ENCODE measurements around the gene SCD5. TPM values are rescaled to one million over a fixed set of nuclear protein-coding genes. Genes with fewer than 3 reads are reported as not detected.

SCD5 gene
- polyA plus RNA-seq, 1 donor from 2014 or later, result not detected

DNA sequence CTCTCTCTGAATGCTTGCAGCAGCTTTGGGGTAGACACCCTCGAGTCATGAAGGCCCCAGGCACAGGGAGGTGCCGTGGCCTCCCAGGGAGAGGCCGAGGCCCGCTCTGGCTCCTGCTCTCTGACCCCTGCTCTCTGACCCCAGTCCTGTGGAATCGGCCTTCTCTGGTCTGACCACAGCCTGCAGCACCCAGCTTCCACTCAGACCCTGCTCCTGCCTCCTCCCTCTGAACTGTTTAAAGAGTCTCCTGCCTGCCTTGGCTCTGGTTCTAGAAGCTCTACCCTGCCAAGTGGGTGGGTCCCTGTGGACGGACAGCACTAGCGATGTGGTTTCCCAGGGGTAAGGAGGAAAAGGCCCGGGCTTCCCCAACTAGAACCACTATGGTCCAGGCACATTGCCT, 158.6 kb downstream of the SCD5 start:
- Mint-ChIP-seq H3K27ac (no peak overlapping the region), H3K36me3 (no peaks in the 10 kb centered on the region), H3K9me3 (peaks cover 0 to 2% (median 0%) of the 10 kb centered on the region in 3 donors), H3K27me3 (peaks cover 6% of the 10 kb centered on the region), H3K4me1 (no peaks in the 10 kb centered on the region), H3K4me3 (no peak overlapping the region)

DNA sequence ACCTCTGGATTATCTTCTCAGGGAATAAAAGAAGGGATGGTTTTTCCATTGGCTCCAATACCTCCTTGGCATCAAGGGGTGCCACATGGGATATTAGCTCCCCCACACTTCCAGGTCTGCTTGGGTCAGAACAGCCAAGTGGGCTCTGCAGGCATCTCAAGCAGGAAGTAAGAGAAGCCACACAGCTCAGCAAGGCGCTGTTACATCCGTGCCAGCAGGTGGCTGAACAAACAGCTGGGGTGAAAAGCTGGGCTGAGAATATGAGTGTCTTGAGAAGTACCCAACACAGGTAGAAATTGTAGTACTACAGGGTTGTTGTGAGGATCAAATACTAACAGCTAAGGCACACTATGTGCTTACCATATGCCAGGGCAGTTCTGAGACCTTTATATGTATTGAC, 160.1 kb downstream of the SCD5 start:
- Mint-ChIP-seq H3K27ac (no peak overlapping the region), H3K27me3 (peaks cover 5% of the 10 kb centered on the region), H3K4me3 (no peak overlapping the region), H3K36me3 (peaks cover 2% of the 10 kb centered on the region), H3K4me1 (no peaks in the 10 kb centered on the region), H3K9me3 (peaks cover 0 to 2% (median 0%) of the 10 kb centered on the region in 3 donors)

DNA sequence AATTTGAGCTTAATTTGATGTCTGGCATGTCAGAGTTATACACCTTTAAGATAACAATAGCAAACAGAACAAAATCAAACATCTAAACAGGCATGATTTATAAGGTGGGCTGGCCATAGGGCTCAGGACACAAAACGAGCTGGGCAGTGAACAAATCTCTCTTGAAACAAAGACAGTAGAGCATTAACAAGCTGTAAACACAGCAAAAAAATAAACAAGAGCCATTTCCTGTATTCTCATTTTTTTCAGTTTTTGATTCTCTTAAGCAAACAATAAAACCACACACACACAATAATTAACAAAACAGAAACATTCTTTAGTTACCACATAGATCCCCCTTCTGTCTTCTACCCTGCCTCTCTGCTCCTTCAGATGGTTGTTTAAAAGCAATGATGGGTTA, 168.5 kb downstream of the SCD5 start:
- Mint-ChIP-seq H3K4me3 (no peak overlapping the region), H3K27ac (no peak overlapping the region), H3K4me1 (no peaks in the 10 kb centered on the region), H3K27me3 (no peaks in the 10 kb centered on the region), H3K36me3 (peaks cover 4% of the 10 kb centered on the region), H3K9me3 (peaks cover 0 to 4% (median 4%) of the 10 kb centered on the region in 3 donors)

DNA sequence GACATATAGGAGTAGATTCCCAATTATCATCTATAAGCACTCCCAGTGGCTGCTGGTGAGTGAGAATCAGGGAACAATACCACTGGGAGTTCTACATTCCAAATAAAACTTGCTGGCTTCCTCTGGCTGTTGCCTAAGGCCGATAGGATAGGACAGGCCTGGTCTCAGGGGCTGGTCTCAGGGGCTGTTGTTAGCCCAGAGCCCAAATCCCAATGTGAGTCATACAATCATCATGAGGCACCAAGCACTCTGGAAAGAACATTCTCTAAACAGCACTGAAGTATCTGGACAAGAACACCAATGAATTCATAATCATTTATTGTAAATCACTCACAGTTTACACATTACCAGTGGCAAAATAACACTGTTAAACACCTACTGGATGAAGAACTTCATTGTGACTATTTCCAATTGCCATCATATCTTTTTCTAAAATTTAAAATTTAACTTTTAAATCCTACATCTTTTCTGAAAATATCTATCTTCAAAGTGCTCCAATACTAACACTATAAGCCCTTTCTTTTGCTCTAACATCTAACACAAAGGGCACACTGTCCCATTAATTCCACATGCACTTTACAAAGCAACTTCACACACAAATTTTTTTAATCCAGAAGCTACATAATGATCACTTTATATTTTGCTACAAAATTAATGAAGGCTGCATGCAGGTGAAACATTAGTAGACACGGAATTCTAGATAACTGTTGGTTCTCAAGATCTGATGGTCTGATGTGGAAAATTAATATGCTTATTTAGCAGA, 169.2 kb downstream of the SCD5 start:
- Mint-ChIP-seq H3K9me3 (peaks cover 0 to 4% (median 4%) of the 10 kb centered on the region in 3 donors), H3K4me3 (no peak overlapping the region), H3K27me3 (no peaks in the 10 kb centered on the region), H3K4me1 (no peaks in the 10 kb centered on the region), H3K27ac (no peak overlapping the region), H3K36me3 (peaks cover 3% of the 10 kb centered on the region)

DNA sequence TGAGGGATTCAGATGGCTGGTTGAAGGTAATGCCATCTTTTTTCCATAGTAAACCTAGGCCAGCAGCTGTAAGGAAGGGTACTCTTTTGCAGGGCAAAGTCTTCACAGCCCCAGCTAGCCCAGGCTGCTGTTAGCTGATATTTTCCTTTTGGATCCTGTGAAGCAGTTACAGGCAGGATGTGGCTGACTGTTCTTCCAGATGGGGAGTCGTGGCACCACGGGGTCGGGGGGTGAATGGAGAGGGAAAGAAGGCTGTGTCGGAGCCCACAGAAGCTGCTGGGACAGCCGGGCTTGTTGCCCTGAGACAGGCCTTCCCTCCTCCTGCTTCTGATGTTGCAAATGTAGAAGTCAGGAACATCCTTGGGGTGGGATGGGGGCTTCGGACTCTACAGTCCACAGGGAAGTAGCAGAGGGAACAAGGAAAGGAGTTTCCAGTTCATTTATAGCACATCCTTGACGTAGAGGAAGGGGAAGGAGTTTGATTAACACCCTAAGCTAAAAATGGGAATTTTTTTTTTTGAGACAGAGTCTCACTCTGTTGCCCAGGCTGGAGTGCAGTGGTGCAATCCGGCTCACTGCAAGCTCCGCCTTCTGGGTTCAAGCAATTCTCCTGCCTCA, 172.2 kb downstream of the SCD5 start:
- H3K27ac Mint-ChIP-seq, result no peak overlapping the region
- H3K9me3 Mint-ChIP-seq, result no peaks in the 10 kb centered on the region
- no peak overlapping the region for H3K4me3 Mint-ChIP-seq
- no peaks in the 10 kb centered on the region for H3K36me3 Mint-ChIP-seq
- H3K4me1 Mint-ChIP-seq, result no peaks in the 10 kb centered on the region
- H3K27me3 Mint-ChIP-seq, result no peaks in the 10 kb centered on the region

DNA sequence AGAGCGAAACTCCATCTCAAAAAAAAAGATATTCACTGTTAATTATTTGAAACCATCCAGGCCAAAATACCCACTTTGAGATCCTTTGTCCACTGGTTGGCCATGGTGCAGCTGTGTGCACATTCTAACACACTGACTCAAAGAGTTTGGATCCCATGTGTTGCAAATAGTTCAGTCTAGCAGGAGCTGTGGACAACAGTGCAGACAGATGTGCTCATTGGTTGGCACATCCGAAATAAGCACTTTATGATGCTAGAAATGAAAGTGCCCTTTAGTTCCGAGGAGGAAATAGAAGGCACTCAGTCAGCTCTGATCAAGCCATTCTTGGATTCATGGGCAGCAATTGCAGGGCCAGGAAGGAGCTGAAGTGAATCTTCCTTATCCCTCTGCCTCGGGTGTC, 173.8 kb downstream of the SCD5 start:
- Mint-ChIP-seq H3K4me3 (no peak overlapping the region), H3K4me1 (no peaks in the 10 kb centered on the region), H3K27ac (no peak overlapping the region), H3K9me3 (no peaks in the 10 kb centered on the region), H3K27me3 (no peaks in the 10 kb centered on the region), H3K36me3 (no peaks in the 10 kb centered on the region)

DNA sequence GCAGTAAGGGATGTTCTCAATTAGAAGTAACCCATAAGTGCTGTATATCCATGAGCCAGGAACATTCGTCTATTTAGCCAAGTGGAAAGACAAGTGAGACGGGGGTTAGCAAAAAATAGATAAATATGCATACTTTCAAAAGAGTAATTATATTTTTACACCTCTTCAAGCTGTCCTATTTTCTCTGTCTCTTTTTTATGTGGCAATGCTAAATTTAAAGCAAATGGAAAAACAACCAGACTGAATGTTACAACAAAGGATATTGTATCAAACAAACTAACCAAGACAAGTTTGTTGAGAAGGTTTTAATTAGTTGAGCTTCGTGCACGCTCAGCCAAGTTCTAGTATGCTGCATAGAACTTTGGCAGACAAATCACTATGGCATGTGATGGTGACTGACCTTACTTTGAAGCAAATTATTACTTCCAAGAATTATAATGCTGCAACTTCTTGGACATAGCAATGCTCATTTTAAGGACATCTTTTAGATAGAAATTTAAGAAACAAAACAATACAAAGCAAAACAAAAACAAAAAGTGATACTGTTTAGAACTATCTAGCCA, 175.4 kb downstream of the SCD5 start:
- H3K9me3 Mint-ChIP-seq, result no peaks in the 10 kb centered on the region
- no peak overlapping the region for H3K27ac Mint-ChIP-seq
- no peak overlapping the region for H3K4me3 Mint-ChIP-seq
- H3K36me3 Mint-ChIP-seq, result no peaks in the 10 kb centered on the region
- H3K27me3 Mint-ChIP-seq, result no peaks in the 10 kb centered on the region
- H3K4me1 Mint-ChIP-seq, result no peaks in the 10 kb centered on the region

DNA sequence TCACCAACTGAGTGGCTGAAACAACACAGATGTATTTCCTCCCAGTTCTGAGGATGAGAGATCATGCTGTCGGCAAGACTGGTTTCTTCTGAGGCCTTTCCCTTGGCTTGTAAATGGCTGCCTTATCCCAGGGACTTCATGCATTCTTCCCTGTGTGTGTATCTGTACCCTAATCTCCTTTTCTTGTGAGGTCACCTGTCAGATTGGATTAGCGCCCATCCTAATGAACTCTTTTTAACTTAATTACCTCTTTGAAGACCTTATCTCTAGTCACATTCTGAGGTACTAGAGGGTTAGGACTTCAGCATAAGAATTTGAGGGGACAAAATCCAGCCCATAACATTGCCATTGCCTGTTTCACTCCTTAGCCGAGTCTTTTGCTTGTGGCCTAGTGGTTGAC, 177.3 kb downstream of the SCD5 start:
- Mint-ChIP-seq H3K27ac (no peak overlapping the region), H3K36me3 (no peaks in the 10 kb centered on the region), H3K27me3 (no peaks in the 10 kb centered on the region), H3K4me1 (no peaks in the 10 kb centered on the region), H3K9me3 (no peaks in the 10 kb centered on the region), H3K4me3 (no peak overlapping the region)

DNA sequence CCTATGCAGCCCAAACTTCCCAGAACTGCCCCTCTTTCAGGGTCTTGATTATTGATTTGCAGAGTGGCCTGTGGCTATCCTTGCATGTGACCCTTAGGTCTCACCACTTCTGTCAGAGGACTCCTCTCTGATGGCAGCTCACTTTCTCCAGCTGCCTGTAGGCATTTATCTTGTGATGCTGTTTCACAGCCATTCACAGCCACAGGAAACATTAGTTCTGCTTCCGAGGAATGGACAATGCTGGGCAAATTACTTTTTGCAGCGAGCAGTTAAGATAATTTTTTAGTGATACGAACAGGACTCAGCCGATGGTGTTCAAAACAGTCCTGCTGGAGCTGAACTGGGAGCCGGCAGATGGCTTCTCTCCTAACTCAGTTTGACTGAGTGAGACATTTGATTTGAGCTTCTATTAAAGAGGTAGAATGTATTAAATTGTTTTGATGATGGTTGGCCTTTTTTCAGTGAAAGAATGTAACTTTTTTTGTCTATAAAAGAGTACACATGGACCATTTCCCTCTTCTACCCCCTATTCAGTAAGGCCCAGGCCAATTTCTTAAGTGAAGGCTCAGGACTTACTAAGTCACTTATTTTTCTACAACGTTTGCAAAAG, 178.4 kb downstream of the SCD5 start:
- Mint-ChIP-seq H3K4me1 (no peaks in the 10 kb centered on the region), H3K9me3 (no peaks in the 10 kb centered on the region), H3K36me3 (no peaks in the 10 kb centered on the region)

DNA sequence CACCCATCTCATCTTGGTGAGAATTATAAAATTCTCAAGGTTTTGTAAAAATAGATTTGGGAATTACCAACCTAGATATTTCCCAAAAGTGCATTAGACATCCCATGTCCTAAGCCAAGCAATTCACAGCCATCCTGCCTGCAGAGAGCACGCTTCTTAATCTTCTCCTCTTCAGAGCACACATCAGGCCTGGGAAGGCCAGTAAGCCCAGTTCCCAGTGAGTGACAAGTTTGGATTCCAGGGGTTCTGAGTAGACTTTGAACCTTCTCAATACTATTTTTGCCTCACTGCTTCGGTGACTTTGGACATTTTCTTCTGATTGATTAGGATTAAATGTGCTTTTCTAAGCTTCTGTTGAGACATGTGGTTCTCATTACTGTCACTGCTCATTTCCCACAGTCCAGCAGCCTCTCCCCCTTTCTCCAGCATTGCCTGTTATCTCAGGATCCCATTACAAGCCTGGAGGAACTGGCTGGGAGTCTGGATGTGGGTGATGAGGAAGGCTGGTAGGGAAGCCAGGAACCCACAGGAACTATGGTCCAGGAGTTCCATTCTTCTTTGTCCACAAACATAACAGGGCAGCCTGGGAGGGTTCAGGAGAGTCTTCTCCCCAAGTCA, 180.4 kb downstream of the SCD5 start:
- Mint-ChIP-seq H3K4me3 (no peak overlapping the region), H3K27me3 (no peaks in the 10 kb centered on the region), H3K36me3 (no peaks in the 10 kb centered on the region), H3K4me1 (no peaks in the 10 kb centered on the region), H3K9me3 (no peaks in the 10 kb centered on the region), H3K27ac (no peak overlapping the region)

More for the DNA sequence above, 178.4 kb downstream of the SCD5 start:
- no peak overlapping the region for H3K4me3 Mint-ChIP-seq
- no peak overlapping the region for H3K27ac Mint-ChIP-seq
- H3K27me3 Mint-ChIP-seq, result no peaks in the 10 kb centered on the region

DNA sequence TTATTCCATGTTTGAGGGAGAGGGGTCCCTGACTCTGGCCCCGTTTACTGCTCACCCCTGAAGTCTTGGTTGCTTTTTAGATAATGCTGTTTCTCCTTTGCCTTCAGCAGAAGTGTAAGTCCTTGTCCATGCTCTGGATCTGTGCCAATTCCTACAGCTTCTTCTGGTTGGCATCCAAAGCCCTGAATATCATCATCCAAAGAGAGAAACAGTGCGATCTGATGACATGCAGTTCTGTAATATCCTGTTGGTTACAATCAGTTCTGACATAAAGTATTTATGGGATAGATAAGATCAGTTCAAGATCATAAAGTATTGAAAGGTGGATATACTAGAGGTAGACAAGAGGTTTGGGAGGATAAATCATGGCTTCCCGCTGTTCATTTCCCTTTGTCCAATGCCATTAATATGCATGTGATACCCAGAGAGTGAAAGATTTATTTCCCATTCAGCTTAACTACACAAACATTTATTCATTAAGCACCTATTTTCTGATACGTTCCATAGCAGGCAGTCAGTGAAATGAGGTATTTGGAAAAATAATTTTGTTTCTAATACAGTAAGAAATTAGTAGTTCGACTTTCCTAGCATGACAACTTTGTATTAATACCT, 183.7 kb downstream of the SCD5 start:
- Mint-ChIP-seq H3K9me3 (no peaks in the 10 kb centered on the region), H3K27me3 (no peaks in the 10 kb centered on the region), H3K36me3 (no peaks in the 10 kb centered on the region), H3K27ac (no peak overlapping the region), H3K4me3 (no peak overlapping the region), H3K4me1 (no peaks in the 10 kb centered on the region)

DNA sequence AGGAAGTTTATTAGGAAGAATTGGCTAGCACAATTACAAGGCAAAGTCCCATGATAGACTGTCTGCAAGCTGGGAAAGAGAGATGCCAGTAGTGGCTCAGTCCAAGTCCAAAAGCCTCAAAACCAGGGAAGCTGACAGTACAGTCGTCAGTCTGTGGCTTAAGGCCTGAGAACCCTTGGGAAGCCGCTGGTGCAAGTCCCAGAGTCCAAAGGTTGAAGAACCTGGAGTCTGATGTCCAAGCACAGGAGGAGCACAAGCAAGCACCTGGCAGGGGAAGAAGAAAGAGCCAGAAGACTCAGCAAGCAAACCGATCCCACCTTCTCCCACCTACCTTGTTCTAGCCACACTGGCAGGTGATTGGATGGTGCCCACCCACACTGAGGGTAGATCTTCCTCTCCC, 185.5 kb downstream of the SCD5 start:
- H3K4me1 Mint-ChIP-seq, result no peaks in the 10 kb centered on the region
- no peak overlapping the region for H3K4me3 Mint-ChIP-seq
- H3K27me3 Mint-ChIP-seq, result no peaks in the 10 kb centered on the region
- H3K36me3 Mint-ChIP-seq, result no peaks in the 10 kb centered on the region
- no peaks in the 10 kb centered on the region for H3K9me3 Mint-ChIP-seq
- H3K27ac Mint-ChIP-seq, result no peak overlapping the region

DNA sequence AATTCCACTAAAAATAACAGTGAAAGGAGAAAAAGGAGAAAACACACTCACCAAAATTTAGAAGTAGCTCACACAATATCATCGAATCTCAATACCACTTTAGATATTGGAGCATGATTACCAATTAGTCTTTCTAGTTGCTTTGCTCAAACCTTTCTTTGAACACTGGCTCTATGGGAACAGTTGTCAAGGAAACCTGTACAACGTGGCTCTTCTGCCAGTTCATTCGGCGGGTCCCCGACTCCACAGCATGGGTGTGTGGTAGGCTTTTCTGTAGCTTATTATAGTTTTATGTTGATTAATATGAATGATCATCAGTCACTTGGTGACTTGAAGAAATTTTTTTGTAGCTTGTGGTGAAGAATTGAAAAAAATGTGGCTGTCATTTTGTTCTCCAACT, 186.6 kb downstream of the SCD5 start:
- no peaks in the 10 kb centered on the region for H3K4me1 Mint-ChIP-seq
- H3K9me3 Mint-ChIP-seq, result no peaks in the 10 kb centered on the region
- no peaks in the 10 kb centered on the region for H3K36me3 Mint-ChIP-seq
- no peaks in the 10 kb centered on the region for H3K27me3 Mint-ChIP-seq
- no peak overlapping the region for H3K27ac Mint-ChIP-seq
- H3K4me3 Mint-ChIP-seq, result no peak overlapping the region

DNA sequence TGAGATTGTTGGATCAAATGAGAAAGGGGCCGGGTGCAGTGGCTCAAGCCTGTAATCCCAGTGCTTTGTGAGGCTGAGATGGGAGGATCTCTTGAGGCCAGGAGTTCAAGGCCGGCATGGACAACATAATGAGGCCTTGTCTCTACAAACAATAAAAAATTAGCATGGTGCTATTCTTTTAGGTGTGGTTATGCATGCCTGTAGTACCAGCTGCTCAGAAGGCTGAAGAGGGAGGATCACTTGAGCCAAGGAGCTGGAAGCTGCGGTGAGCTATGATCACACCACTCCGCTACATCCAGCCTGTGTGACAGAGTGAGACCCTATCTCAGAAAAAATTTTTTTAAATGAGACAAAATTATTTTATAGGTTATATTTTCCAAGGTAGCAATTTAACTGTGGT, 187.1 kb downstream of the SCD5 start:
- Mint-ChIP-seq H3K36me3 (no peaks in the 10 kb centered on the region), H3K9me3 (no peaks in the 10 kb centered on the region), H3K27me3 (no peaks in the 10 kb centered on the region), H3K27ac (no peak overlapping the region), H3K4me1 (no peaks in the 10 kb centered on the region), H3K4me3 (no peak overlapping the region)

DNA sequence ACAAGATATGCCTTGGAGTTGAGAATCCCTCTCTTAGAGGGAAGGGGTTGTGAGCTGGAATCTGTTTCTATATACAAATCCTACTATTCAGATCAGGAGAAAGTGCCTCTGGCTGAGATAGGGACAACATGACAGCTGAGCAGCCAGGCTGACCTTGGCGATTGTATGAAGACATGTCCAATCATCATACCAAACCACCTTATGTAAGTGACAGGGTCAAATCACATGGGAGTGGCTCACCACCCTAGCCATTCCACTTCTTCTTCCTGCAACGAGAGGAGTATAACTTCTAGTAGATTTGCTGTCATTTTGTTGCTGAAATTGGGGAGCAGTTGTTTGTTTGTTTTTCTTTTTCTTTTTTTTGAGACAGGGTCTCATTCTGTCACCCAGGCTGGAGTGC, 188.6 kb downstream of the SCD5 start:
- H3K36me3 Mint-ChIP-seq, result no peaks in the 10 kb centered on the region
- H3K4me3 Mint-ChIP-seq, result no peak overlapping the region
- no peaks in the 10 kb centered on the region for H3K9me3 Mint-ChIP-seq
- no peak overlapping the region for H3K27ac Mint-ChIP-seq
- H3K27me3 Mint-ChIP-seq, result no peaks in the 10 kb centered on the region
- no peaks in the 10 kb centered on the region for H3K4me1 Mint-ChIP-seq

All from IgD-negative memory B cell (primary cell).